ENCODE measurements around the gene ZNF746.
"Not testable (repeated sequence)": the region's sequence is repeated elsewhere in the genome, so short reads cannot be mapped to it uniquely, and the experiment has no call there.

Gene ZNF746

DNA sequence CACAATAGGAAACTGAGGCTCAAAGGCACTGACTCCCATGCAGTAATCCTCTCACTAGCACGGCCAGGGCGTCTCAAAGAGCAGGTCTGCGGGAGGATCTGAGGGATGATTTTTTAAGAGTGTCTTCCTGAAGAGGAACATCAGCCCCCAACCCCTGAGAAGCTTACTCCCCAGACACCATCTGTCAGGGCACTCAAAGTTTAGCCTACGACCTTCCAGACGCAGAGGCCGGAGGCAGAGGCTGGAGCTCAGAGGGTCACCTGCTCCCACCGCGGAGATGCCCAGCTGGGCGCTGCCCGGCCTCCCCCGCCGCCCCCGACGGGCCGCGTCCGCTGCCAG is 38.4 kb downstream of the ZNF746 start:
- no peak for DNase-seq

DNA sequence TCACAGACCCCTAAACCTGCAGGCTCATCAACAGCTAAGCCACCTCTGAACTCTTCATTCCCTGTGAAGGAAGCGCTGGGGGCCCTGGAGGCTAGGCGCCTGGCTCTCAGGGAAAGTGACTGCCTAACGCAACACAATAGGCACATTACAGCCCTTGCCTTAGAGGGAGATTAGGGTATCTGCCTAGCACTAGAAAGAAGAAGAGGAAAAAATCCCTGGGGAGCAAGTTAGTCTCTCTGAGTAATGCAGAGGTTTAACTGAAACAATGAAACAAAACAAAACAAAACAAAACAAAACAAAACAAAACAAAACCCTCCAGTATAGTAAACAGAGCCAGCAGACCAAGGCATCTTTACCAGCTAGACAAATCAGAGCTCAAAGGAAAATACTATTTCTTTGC is 39.4 kb downstream of the ZNF746 start:
- DNase-seq = no peak

DNA sequence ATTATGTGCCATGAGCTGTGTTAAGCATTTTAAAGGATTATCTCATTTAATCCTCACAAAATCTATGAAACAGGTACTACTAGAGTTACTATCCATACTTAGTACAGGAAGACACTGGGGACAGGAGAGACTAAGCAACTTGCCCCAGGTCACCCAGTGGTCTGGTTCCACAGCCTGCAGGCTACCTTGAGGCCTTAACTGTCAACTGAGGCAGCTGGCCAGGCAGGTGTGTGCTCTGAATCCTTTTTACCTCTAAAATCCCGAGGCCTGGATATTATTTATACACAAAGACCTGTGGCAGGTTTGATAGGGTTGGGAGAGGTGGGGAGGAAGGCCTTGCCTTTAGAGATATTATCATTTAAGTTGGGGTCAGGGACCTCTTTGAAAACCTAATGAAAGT is 39.8 kb downstream of the ZNF746 start:
- DNase-seq = no peak

DNA sequence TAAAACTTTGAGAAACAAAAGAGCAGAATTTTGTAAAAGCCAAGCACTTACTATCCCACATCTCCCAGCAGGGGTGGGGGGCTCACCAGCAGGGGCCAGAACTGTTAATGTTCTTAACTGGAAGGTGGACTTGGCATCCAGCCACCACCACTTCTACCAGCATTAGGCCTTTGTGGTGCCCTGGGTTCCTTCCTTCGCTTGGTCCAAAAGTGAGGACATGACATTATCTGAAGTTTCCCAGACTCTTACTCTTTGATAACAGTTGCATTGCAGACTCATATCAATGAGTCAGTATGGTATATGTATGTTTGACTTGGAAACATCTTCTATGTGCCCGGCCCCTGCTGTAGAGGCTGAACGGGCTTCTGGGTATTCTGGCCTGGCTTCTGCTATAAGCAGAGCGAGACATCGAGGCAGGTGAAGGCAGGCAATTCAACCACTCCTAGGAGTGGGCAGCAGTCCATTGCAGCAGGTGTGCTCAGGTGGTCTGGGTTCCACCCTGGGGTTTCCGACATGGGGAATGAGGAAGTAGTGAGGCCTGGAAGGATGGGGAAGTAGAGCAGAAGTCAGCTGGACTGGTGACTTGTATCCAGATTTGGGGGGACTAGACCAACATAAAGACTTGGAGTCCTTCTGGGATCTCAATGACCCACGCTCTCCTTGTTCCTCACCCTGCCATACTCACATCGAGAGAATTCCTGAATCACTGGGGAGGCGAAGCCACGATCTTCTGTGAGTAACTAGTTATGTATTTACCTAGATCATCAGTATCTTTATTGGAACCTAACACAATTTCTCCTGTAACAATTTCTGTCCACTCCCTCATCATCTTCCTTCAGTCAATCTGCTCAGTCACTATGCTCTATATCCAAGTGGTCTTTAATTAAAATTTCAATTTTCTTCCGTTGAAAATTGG is 40.8 kb downstream of the ZNF746 start:
- no peak for DNase-seq

DNA sequence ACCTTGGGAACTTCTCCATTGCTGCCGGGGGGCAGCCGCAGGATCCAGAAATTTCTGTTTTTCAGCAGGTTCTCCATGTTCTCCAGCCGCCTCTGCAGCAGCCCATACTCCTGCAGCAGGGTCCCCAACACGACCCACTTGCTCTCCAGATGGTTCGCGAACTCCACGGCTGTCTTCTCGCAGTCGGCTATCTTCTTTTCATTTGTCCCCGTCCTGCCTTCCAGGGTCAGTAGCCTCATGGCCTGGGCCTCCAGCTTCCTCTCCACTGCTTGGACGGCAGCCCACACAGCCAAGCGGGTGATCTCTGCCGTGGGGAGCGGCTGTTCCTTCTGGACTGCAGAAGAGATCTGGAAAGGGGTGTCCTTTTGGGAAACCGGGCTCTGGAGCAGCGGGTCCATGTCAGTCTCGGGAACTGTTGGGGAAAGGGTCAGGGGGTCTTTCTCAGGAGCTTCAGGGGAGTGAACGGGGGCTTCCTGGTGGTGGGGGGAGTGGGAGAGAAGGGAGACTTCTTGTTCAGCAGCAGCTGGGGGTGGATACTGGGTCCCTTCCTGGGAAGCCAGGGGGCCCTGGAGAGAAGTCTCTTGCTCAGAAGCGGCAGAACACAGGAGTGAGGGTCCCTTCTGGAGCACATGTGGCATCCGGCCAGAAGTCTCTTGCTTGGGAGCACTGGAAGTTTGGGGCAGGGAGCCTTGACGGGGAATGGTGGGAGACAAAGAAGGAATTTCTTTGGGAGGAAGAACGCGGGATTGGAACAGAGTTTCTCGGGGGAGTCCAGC is 42.2 kb downstream of the ZNF746 start:
- DNase-seq = no peak

DNA sequence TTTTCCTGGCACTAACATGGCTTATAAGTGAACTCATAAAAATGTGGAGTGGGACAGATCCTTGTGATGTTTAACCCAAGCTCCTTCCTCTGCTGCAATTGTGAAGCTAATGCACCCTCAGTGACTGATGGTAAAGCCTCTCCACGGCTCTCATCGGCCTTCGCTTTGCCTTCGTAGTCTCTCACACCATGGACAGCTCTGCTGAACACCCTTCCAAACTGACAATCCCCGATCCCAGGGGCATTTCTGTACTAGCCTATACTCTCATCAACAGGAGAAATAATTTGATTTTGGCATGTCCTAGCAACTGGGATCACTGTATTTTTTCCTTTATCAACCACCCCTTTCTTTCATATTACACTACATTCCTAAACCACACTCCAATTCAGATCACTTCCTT is 42.9 kb downstream of the ZNF746 start:
- DNase-seq = no peak

DNA sequence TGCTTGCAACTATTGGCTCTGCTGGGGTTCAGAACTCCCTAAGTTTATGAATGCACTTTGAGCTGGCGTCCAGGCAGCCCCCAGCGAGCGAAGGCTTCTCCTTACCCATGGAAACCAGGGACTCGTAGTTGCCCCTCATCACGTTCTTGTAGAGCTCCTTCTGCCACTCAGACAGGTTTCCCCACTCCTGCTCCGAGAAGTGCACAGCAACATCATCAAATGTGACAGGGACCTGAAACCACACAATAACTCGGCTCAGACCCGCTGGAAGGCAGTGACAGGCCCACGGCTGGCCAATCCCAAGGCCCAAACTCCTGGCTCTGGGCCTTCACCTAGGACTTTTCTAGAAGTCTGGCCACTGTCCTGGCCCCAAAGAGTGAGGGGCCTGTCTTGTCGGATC is 43.6 kb downstream of the ZNF746 start:
- no peak for DNase-seq

DNA sequence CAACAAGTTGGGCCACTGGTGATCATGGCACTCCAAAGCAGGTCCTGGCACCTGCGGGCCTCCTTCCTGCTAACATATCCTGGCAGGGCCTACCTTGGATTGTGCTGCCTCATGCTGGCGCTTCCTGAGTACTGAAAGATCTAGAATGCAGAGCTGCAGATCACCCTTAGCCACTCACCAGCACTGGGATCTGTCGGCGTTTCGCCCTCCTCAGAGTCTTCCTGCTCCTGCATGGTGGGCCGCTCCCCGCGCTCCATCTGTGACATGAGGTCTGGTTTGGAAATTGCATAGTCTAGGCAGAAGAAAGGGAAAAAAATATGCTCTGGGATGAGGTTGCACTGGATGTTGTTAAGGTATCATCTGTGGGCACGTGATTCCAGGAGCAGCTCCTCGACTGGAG is 46.8 kb downstream of the ZNF746 start:
- no peak for DNase-seq

DNA sequence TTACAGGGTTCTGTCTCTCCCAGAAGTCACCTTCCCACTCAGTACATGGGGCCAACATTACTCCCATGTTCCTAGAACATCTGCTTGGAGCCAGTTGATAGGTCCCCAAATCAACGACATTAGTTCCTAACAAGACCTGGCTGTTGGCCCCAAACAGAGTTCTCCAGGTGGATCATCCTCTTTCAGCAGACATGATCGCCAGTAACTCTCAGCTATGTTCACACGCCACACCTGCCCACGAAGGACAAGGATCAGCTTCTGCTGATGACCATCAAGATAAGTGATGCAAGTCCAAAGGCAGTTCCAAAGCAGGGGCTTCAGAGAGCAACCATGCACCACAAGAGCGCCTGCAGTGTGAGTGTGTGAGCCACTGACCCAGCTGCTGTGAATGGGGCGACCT is 47.7 kb downstream of the ZNF746 start:
- no peak for DNase-seq

DNA sequence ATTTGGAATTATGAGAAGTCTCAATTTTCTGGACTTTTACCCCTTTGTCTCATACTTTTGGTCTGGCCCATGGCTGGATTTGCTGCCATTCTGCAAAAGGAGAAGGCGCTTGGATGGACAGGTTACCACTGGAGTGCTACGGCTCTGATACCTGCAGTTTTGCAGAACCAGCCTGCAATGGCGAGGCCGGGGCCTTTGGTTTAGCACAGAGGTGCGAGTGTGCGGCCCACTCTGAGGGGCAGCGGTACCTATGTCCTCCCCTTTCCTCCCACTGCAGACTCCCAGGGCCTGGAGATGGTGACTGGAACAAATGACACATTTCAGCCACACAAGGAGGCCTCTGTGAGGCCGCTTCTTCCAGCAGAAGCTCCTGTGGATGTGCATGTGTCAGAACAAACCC is 48.6 kb downstream of the ZNF746 start:
- DNase-seq = no peak

DNA sequence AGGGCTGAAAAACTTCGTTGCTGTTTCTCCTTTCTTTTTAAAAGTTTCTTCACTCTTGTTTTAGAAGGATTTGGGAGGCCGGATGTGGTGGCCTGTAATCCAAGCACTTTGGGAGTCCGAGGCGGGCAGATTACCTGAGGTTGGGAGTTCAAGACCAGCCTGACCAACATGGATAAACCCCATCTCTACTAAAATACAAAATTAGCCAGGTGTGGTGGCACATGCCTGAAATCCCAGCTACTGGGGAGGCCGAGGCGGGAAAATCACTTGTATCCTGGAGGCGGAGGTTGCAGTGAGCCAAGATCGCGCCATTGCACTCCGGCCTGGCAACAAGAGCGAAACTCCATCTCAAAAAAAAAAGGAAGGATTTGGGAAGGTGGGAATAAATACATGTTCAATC is 51.6 kb downstream of the ZNF746 start:
- DNase-seq = not testable (repeated sequence)

DNA sequence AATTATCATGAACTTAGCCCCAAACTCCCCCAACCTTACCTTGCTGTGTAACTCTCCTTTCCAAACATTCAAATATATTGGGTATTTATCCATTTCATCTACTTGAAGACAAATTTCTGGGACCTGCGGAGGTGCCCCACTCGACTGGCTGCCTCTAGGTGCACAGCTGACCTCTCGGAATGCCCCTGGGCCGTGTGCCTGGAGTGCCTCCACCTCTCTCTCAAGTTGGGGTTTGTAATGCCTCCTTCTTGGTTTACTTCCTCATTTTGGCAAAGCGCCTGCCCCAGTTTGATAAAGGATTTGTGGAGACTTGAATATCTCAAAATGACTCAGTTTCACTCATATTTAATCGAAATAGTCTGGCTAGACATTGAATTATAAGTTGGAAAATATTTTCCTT is 53.3 kb downstream of the ZNF746 start:
- DNase-seq = no peak

DNA sequence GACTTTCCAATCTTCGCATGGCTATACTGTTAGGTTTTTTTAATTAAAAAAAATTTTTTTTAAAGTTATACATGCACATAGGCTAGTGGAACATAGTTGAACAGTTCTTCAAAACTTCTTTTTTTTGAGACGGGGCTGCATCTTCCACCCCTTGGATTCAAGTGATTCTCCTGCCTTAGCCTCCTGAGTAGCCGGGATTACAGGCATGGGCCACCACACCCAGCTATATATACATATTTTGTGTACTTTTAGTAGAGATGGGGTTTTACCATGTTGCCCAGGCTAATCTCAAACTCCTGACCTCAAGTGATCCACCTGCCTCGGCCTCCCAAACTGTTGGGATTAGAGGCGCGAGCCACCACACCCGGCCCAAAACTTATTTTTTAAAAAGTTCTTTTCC is 54.1 kb downstream of the ZNF746 start:
- no peak for DNase-seq

DNA sequence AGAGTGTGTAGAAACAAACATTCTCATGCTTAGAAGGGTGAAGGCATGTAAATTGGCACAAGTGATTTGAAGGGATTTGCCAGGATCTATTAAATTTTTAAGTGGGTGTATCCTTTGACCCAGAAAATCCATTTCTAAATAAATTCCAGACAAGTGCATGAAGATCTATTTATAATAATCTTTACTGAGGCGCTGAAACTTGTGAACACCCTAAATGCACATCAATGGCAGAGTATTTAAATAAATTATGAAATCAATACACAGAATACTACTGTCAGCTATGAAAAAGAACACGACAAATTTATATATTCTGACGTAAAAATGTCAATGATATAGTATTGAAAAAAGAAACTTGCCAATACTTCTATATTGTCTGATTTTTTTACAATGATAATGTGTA is 54.7 kb downstream of the ZNF746 start:
- DNase-seq = no peak

DNA sequence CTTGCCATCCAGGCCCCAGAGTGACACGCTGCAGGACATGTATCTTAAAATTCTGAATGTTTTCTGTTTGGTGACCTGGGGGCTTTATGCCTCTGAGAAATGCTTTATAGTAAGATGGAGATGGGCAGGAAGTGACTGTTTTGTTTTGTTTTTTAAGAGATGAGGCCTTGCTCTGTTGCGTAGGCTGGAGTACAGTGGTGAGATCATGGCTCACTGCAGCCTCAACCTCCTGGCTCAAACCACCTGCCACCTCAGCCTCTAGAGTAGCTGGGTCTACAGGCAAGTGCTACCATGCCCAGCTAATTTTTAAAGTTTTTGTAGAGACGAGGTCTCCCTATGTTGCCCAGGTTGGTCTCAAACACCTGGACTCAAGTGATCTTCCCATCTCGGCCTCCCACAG is 57.4 kb downstream of the ZNF746 start:
- no peak for DNase-seq

DNA sequence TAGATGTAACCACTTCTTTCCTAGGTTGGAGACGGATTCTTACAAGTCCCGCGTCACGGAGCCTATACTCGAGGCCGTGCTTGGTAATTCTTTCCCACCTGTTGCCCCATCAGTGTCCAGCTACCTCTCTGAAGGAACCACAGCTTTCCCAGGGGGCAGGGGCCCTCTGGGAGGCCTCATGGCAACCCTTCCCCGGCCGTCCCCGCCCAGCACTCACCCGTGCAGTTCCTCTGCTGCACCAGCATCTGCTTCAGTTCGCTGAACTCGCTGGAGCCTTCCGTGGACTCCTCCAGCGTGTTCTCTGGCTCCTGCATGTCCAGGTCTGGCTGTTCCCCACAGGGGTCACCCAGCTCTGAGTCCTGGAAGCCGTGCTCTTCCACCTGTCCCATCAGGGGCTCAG is 61.3 kb downstream of the ZNF746 start:
- DNase-seq = no peak

DNA sequence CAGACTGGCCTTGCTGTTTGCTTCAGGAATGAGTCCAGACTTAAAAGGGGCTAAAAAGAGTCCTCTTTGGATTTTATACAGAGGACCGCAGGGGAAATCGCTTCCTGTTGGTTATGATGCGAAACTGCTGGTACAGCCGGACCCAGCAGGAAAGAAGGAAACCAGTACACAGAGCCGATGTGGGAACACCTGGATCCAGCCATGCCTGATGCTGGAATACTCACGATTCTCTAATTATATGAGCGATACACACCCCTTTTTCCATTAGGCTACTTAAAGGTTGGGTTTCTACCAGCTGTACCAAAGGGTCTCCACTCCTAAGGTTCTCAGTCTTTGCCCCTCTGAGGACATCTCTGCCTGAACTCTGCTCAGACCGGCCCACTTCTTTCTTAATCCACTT is 64.5 kb downstream of the ZNF746 start:
- no peak for DNase-seq

DNA sequence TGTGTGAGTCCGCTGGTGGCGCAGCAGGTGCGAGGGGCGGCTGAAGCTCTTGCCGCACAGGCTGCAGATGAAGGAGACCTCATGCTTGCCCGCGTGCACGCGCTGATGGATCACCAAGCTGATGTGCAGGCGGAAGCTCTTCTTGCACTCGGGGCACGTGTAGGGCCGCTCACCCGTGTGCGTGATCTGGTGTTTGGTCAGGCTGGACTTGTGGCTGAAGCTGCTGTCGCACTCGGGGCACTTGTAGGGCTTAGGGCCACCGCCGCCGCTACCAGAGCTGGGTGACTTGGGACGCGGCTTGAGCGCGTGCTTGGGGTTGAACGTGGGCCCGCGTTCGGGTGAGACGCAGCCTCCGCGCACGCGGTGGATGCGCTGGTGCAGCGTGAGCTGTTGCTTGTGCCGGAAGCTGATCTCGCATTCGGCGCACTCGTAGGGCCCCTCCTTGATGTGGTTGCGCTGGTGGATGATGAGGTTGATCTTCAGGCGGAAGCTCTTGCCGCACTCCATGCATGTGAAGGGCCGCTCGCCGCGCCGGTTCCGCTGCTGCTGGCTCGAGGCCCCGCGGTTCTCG is 65.4 kb downstream of the ZNF746 start:
- DNase-seq = no peak

DNA sequence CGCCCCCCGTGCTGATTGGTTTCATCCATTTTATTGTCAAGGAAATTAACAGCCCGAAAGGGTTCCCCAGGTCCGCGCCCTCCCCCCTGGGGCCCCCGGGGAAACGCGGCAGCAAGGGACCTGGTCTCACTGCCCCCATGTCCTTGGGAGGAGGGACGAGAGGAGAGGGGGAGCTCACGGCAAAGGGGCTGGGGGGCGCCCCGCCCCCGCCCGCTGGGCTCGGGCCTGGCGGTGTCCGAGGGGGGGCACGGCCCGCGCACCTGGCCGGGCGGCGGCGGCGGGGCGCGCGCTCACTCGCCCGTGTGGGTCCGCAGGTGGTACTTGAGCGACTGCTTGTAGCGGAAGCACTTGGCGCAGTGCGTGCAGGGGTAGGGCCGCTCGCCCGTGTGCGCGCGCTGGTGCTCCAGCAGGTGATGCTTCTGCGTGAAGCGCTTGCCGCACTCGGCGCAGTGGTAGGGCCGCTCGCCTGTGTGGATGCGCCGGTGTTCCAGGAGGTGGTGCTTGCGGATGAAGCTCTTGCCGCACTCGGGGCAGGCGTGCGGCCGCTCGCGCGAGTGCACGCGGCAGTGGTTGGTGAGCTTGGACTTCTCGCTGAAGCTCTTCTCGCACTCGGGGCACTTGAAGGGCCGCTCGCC is 66.0 kb downstream of the ZNF746 start:
- DNase-seq = no peak

DNA sequence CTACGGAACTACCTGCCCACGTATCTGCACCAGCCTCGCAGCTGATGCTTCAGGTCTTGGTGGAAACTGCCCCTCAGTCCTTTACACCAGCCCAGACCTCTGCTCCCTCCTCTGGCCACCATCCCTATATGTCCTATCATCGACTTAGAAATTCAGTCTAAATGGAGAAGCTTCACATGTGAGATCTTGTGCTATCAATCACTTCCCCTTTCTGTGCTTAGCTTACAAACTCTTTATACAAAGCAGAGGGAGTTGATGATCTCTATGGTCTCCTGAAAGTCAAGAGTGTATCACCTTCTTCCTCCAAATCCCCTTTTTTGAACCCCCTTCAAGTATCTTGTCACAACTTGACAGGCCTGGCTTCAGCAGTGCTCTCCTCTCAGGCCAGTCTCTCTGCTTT is 67.4 kb downstream of the ZNF746 start:
- no peak for DNase-seq

DNA sequence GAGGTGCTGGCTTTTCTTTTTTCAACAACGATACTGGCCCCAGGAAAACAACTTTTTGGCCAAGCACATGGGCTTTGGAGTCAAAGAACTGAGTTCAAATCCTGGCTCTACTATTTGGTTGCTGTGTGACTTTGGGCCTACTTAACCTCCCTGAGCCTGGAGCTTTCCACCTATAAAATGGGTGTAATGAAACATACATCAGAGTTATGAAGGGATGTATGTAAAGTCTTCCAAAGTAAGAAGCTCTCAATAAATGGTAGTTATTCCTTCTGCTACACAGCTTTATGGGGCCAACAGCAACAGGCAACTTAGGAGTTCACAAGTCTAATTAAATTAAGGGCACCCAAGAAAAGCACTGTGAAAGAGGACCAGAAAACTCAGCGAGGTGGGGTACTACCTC is 69.7 kb downstream of the ZNF746 start:
- no peak for DNase-seq

DNA sequence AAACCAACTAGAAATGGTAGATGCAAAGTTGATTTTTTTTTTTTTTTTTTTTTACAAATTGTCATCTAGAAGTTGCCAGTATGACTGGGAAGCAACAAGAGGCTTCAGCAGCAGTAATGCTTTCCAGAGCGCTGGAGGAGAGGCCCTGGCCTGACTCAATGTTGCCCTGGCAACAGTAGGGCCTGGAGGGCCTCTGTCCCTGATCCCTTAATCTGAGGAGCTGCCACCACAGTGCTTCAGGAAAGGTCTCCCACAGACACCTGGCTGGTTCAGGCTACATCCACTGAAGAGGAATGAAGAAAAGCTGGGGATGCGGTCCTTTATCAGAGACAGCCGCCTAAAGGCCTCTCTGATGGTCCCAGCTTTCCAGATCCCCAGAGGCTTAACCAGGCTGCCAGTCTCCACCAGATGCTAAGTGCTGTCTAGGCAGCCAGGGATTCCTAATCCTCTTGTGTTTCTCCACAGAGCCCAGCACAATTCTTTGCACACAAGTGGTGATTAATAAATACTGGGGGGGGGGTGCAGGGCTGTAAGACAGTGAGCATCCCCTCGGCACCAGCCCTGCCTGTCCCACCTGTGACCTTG is 70.4 kb downstream of the ZNF746 start:
- no peak for DNase-seq

DNA sequence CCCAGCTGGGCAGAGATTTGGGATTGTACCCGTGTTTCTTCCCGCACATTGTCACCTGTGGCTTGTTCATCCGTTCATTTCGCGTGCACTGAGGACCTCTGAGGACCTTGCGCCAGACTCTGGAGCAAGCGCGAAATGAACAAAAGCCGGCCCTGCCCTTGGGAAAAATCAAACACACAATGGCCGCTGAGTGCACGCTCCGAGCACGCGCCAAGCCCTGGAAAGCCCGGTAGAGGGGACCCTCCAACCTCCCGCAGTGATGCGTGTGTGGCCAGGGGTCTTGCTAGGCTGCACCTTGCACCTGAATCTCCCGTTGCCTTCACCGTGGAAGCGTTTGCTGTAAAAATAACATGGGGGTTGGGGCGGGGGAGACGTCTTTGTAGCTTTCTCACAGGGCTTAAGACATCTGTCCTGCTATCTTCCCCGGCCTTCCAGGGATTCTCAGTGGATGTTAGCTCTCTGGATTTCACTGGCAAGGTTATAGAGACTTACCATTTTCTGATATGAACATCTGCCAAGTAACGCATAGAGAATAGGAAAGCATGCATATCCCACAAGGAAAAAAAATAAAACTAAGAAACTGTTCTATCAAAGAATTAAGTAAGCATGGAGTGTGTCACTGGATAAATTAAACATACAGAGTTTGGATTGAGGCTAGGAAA is 74.0 kb downstream of the ZNF746 start:
- no peak for DNase-seq
